H9 (cell line): ENCODE measurements around the gene SH3BP5. TPM values are rescaled to one million over a fixed set of nuclear protein-coding genes. Genes with fewer than 3 reads are reported as not detected.

Experiments
- DNase-seq: peaks from one replicate; pipeline ENCODE4 v3.0.0-alpha.2; 2017
- H2AFZ ChIP-seq: one replicate; pipeline ENCODE4 v1.6.1; 2013; ENCODE audit warnings: mild to moderate bottlenecking, low read length, control low read depth, moderate library complexity
- H2AK5ac ChIP-seq: 2 replicates; pipeline ENCODE4 v1.6.1; 2013; ENCODE audit warnings: low read length, control low read depth, mixed read lengths; ENCODE audit not compliant: insufficient read length
- H2BK120ac ChIP-seq: one replicate; pipeline ENCODE4 v1.6.1; 2013; ENCODE audit warnings: low read depth, mild to moderate bottlenecking, low read length, control low read depth, inconsistent platforms; ENCODE audit not compliant: poor library complexity, severe bottlenecking
- H2BK12ac ChIP-seq: 2 replicates; pipeline ENCODE4 v1.6.1; 2013; ENCODE audit warnings: low read length, control low read depth, mixed read lengths, low read depth; ENCODE audit not compliant: insufficient read length
- H2BK15ac ChIP-seq: 2 replicates; pipeline ENCODE4 v1.6.1; 2013; ENCODE audit warnings: low read depth, low read length, control low read depth
- H2BK20ac ChIP-seq: one replicate; pipeline ENCODE4 v1.6.1; 2013; ENCODE audit warnings: low read depth, mild to moderate bottlenecking, low read length, control low read depth, inconsistent platforms; ENCODE audit not compliant: poor library complexity, severe bottlenecking
- H2BK5ac ChIP-seq: 2 replicates; pipeline ENCODE4 v1.6.1; 2013; ENCODE audit warnings: low read length, control low read depth, mixed read lengths; ENCODE audit not compliant: insufficient read length
- H3K14ac ChIP-seq: 2 replicates; pipeline ENCODE4 v1.6.1; 2013; ENCODE audit warnings: low read length, control low read depth; ENCODE audit not compliant: insufficient read depth
- H3K18ac ChIP-seq: 2 replicates; pipeline ENCODE4 v1.6.1; 2013; ENCODE audit warnings: low read depth, mild to moderate bottlenecking, mixed read lengths, low read length, control low read depth; ENCODE audit not compliant: insufficient read length
- H3K23ac ChIP-seq: 2 replicates; pipeline ENCODE4 v1.6.1; 2013; ENCODE audit warnings: low read length, control low read depth, mixed read lengths, low read depth; ENCODE audit not compliant: insufficient read length
- H3K23me2 ChIP-seq: 2 replicates; pipeline ENCODE4 v1.6.1; 2013; ENCODE audit warnings: low read depth, mild to moderate bottlenecking, mixed read lengths, low read length, control low read depth; ENCODE audit not compliant: insufficient read length, poor library complexity, severe bottlenecking
- H3K27ac ChIP-seq: 2 replicates; pipeline ENCODE4 v1.5.1; 2013; ENCODE audit warnings: low read length, control low read depth, mixed read lengths, low read depth; ENCODE audit not compliant: insufficient read length
- H3K27me3 ChIP-seq: 2 replicates; pipeline ENCODE4 v1.6.1; 2013; ENCODE audit warnings: low read length, control low read depth, inconsistent platforms; ENCODE audit not compliant: insufficient read depth
- H3K4ac ChIP-seq: 2 replicates; pipeline ENCODE4 v1.6.1; 2013; ENCODE audit warnings: low read depth, mild to moderate bottlenecking, control low read depth, inconsistent platforms, low read length, moderate library complexity
- H3K4me1 ChIP-seq: 2 replicates; pipeline ENCODE4 v1.6.1; 2013; ENCODE audit warnings: low read length, control low read depth, inconsistent platforms; ENCODE audit not compliant: insufficient read depth
- H3K4me2 ChIP-seq: 2 replicates; pipeline ENCODE4 v1.6.1; 2013; ENCODE audit warnings: low read length, control low read depth, mixed read lengths; ENCODE audit not compliant: insufficient read length, insufficient read depth
- H3K56ac ChIP-seq: 2 replicates; pipeline ENCODE4 v1.6.1; 2013; ENCODE audit warnings: low read depth, mild to moderate bottlenecking, mixed read lengths, low read length, control low read depth; ENCODE audit not compliant: insufficient read length
- H3K79me1 ChIP-seq: 2 replicates; pipeline ENCODE4 v1.6.1; 2013; ENCODE audit warnings: low read depth, mild to moderate bottlenecking, moderate library complexity, low read length, control low read depth, inconsistent platforms; ENCODE audit not compliant: insufficient read depth, poor library complexity, severe bottlenecking
- H3K79me2 ChIP-seq: 2 replicates; pipeline ENCODE4 v1.6.1; 2013; ENCODE audit warnings: low read length, control low read depth, inconsistent platforms; ENCODE audit not compliant: insufficient read depth
- H3K9ac ChIP-seq: 2 replicates; pipeline ENCODE4 v1.6.1; 2013; ENCODE audit warnings: low read length, control low read depth, mixed read lengths; ENCODE audit not compliant: insufficient read length; ENCODE audit errors: extremely low read depth
- H3K9me3 ChIP-seq: one replicate; pipeline ENCODE4 v1.6.1; 2013; ENCODE audit warnings: low read depth, low read length, inconsistent platforms; ENCODE audit not compliant: control insufficient read depth
- H3T11ph ChIP-seq: one replicate; pipeline ENCODE4 v1.6.1; 2013; ENCODE audit warnings: mild to moderate bottlenecking, low read length, control low read depth, inconsistent platforms
- H4K20me1 ChIP-seq: one replicate; pipeline ENCODE4 v1.6.1; 2013; ENCODE audit not compliant: control insufficient read depth, insufficient read length, insufficient read depth
- H4K5ac ChIP-seq: 2 replicates; pipeline ENCODE4 v1.6.1; 2013; ENCODE audit warnings: low read depth, mild to moderate bottlenecking, mixed read lengths, low read length, control low read depth; ENCODE audit not compliant: insufficient read length
- H4K8ac ChIP-seq: replicated peaks from 2 replicates; pipeline ENCODE4 v1.6.1; 2013; ENCODE audit warnings: low read length, control low read depth, mixed read lengths, low read depth; ENCODE audit not compliant: insufficient read length
- H4K91ac ChIP-seq: 2 replicates; pipeline ENCODE4 v1.6.1; 2013; ENCODE audit warnings: low read depth, mild to moderate bottlenecking, moderate library complexity, mixed read lengths, low read length, control low read depth; ENCODE audit not compliant: insufficient read length
- H3K27ac Mint-ChIP-seq, 3 experiments: 2 replicates in 2 of 3; 3 replicates in 1 of 3; pipeline ENCODE4 v1.8.0; 2020 to 2021; ENCODE audit warnings: mixed read lengths in 3 of 3, mild to moderate bottlenecking in 1 of 3, moderate library complexity in 1 of 3
- H3K27me3 Mint-ChIP-seq: 2 replicates; pipeline ENCODE4 v1.8.0; 2021; ENCODE audit warnings: low read depth, mild to moderate bottlenecking, moderate library complexity, mixed read lengths
- H3K36me3 Mint-ChIP-seq, 3 experiments: 2 replicates in 2 of 3; 3 replicates in 1 of 3; pipeline ENCODE4 v1.8.0; 2020 to 2021; ENCODE audit warnings: low read depth in 3 of 3, mixed read lengths in 3 of 3; ENCODE audit not compliant: insufficient read depth in 1 of 3
- H3K4me1 Mint-ChIP-seq, 2 experiments: 2 replicates each; pipeline ENCODE4 v1.8.0; 2020; ENCODE audit warnings: mixed read lengths in 2 of 2
- H3K4me3 Mint-ChIP-seq, 2 experiments: 2 replicates in 1 of 2; 3 replicates in 1 of 2; pipeline ENCODE4 v1.8.0; 2020 to 2021; ENCODE audit warnings: mild to moderate bottlenecking in 2 of 2, mixed read lengths in 2 of 2, moderate library complexity in 1 of 2
- H3K9me3 Mint-ChIP-seq, 2 experiments: 2 replicates in 1 of 2; 3 replicates in 1 of 2; pipeline ENCODE4 v1.8.0; 2020; ENCODE audit warnings: mild to moderate bottlenecking in 2 of 2, mixed read lengths in 2 of 2, moderate library complexity in 1 of 2
- WGBS: extraction: QIAGEN DNeasy Blood & Tissue Kit; methylation state at CpG from one replicate; pipeline ENCODE4 v1.1.7; 2013; ENCODE audit warnings: missing lambda C conversion rate, low lambda C conversion rate, mixed read lengths; ENCODE audit not compliant: insufficient read length; ENCODE audit errors: extremely low coverage; 5-methylcytosine and 5-hydroxymethylcytosine counted together
- total RNA-seq: library from RNA; stranded (reverse); gene quantifications from 2 replicates; pipeline ENCODE4 v1.2.1, GENCODE V29; 2021
- TF ChIP-seq, protein P1 (sequence below): fragments of 200-600 bp; sonication (generic); conservative IDR thresholded peaks from 3 replicates; pipeline ENCODE4 v1.8.0; 2021; ENCODE audit warnings: antibody characterized with exemption, mild to moderate bottlenecking

Gene SH3BP5
- total RNA-seq, 1 experiment from 2014 or later: 6.8 TPM

DNA sequence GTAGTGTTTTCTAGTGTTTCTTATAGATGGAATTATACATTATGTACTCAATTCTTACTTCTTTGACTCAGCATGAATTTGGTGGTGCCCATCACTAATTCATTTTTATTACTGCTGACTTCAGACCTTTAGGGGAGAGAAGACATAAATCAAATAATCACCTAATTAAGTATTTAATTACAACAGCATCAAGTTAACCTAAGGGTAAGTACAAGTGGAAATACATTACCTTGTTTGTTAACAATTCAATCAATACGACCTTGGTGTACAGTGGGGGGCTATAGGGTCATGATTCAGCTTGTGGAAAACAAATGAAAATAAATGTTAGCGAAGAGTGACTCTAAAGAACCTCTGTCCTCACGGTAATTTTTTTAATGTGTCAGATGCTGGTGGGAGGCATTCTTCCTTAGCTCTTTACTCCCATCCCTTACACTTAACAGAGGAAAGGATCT lies 126.9 kb downstream of the SH3BP5 start:
- H3K4me1 Mint-ChIP-seq: peaks cover 13 to 17% of the 10 kb centered on the region in 2 experiments
- Histone ChIP-seq H3T11ph (no peak overlapping the region), H3K27me3 (no peaks in the 10 kb centered on the region), H2AFZ (no peak overlapping the region), H2AK5ac (no peak overlapping the region), H3K14ac (no peak overlapping the region), H3K23ac (no peak overlapping the region), H2BK20ac (no peak overlapping the region), H4K5ac (no peak overlapping the region), H3K27ac (no peak overlapping the region), H2BK12ac (no peak overlapping the region), H3K4ac (no peak overlapping the region), H4K91ac (no peak overlapping the region), H3K79me1 (no peaks in the 10 kb centered on the region), H2BK5ac (no peak overlapping the region), H3K23me2 (peaks cover 8% of the 10 kb centered on the region), H3K79me2 (no peaks in the 10 kb centered on the region), H2BK15ac (no peak overlapping the region), H4K20me1 (no peaks in the 10 kb centered on the region), H4K8ac (no peak overlapping the region), H3K9me3 (no peaks in the 10 kb centered on the region), H3K9ac (no peak overlapping the region), H3K4me1 (no peaks in the 10 kb centered on the region), H2BK120ac (no peak overlapping the region), H3K56ac (no peak overlapping the region), H3K18ac (no peak overlapping the region), H3K4me2 (peak overlapping the region; percentile 88)
- DNase-seq: no peak
- no CpG with 5 or more reads among the region's 3 CpGs for WGBS
- no peaks in the 10 kb centered on the region for H3K9me3 Mint-ChIP-seq
- H3K27ac Mint-ChIP-seq: peak overlapping the region in 1 of 3 experiments; percentile 35; a peak in 1 of 7 replicates
- no peaks in the 10 kb centered on the region for H3K27me3 Mint-ChIP-seq
- TF ChIP-seq, protein P1, sequence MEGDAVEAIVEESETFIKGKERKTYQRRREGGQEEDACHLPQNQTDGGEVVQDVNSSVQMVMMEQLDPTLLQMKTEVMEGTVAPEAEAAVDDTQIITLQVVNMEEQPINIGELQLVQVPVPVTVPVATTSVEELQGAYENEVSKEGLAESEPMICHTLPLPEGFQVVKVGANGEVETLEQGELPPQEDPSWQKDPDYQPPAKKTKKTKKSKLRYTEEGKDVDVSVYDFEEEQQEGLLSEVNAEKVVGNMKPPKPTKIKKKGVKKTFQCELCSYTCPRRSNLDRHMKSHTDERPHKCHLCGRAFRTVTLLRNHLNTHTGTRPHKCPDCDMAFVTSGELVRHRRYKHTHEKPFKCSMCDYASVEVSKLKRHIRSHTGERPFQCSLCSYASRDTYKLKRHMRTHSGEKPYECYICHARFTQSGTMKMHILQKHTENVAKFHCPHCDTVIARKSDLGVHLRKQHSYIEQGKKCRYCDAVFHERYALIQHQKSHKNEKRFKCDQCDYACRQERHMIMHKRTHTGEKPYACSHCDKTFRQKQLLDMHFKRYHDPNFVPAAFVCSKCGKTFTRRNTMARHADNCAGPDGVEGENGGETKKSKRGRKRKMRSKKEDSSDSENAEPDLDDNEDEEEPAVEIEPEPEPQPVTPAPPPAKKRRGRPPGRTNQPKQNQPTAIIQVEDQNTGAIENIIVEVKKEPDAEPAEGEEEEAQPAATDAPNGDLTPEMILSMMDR: no peak
- H3K36me3 Mint-ChIP-seq: peaks cover 0 to 4% (median 2%) of the 10 kb centered on the region in 3 experiments; a peak in 2 of 7 replicates
- H3K4me3 Mint-ChIP-seq: peak overlapping the region; percentile 77 to 87

Other genes starting within 250 kb of the SH3BP5 start
- 16.0 and 18.8 TPM in 2 replicates for gene RBSN, start 233.4 kb downstream of the SH3BP5 start, total RNA-seq
- 25.2 and 26.1 TPM in 2 replicates for gene CAPN7, start 126.3 kb downstream of the SH3BP5 start, total RNA-seq
- 24.1 and 25.6 TPM in 2 replicates for gene METTL6, start 95.0 kb upstream of the SH3BP5 start, total RNA-seq
- 34.3 and 37.9 TPM in 2 replicates for gene EAF1, start 95.0 kb upstream of the SH3BP5 start, total RNA-seq
- gene COLQ, start 189.1 kb upstream of the SH3BP5 start, total RNA-seq: 0.61 and 1.1 TPM in 2 replicates